GM12872 (cell line): Measurements from ENCODE around the gene DLEU7.

Experiments used
- CTCF ChIP-seq: IDR thresholded peaks from 3 replicates; pipeline ENCODE4 v1.5.1; 2011; ENCODE audit warnings: low read depth, mild to moderate bottlenecking, low read length, moderate library complexity; ENCODE audit not compliant: insufficient read depth

DLEU7 gene

DNA sequence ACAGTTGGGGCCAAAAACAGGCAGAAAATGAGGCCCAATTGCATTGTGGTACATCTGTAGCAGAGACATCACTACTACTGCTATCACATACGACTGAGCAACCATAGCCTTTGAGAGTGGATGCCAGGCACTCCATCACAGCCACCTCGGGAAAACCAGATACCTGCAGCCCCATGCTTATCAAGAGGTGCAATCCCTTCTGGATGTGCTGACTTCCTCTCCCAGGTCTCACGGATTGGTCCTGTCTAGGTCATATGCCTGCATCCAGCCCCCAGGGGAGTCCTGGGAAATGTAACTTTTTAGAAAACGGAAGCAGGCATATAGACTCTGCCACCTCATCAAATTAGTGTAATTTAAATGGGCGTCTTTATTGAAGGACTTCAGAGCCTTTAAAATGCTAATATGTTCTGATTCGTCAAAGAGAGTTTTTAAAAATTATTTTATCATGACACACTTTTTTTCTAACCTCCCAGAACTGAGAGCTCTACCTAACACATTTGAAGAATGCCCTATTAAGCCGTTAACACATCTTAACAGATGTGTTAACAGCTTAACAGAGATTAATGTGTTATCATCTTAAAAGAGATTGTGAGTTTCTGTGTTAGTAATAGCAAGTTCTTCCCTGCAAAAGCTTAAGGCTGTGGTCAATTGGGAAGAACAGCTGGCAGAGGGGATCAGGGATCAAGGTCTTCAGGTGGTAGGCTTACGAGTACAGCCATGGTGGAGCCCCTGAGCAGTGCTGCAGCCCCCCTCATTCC, 63.9 kb downstream of the DLEU7 start:
- no peak for TF ChIP-seq CTCF
